Stimulated activated CD4-positive, alpha-beta T cell treated with anti-CD3 and anti-CD28 coated beads, TNF-alpha, amount 100 ng/mL, for 48 hours (primary cell): ENCODE results near the gene HDAC7.
A peak's percentile ranks its signal among the peaks of the same experiment; 100 is the strongest.
"Not testable (repeated sequence)": the region's sequence is repeated elsewhere in the genome, so short reads cannot be mapped to it uniquely, and the experiment has no call there.

ENCODE experiments used
- DNase-seq, 3 donors: peaks; one replicate each; pipeline ENCODE4 v3.0.0-alpha.2; 2020; ENCODE audit warnings: low read depth in 3 of 3

HDAC7 gene

DNA sequence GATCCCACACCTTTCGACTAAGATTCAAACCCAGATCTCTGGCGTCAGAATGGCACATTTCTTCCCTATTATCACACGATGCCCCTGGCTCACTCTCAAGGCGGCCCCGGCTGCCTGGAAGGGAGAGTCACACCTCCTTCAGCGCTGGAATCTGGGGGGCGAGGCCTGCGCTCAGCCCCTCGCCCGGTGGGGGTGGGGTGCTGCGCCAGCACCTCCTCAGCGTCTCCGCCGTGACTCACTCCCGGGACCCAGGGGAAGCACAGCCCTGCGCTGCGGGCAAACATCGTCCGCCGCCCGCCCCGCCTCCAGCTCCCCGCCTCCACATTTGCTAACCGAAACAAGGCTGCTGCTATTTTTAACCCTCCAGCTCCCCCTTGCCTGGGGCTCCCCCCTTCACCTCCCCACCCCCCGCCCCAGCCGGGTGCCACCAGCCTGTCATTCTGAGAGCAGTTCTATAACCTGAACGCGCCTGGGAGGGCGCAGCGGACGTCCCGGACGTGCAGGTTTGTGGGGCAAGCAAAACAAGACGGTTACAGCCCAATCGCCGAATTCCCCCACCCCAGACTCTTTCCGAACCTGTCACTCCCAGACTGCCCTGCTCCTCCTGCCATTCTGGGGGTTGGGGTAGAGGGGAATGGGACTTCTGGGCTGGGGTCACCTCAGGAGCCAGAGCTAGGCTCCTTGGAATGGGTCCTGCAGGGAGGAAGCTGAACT is 6.7 kb downstream of the HDAC7 start:
- peak; percentile 80 to 94 (median 93) for DNase-seq

DNA sequence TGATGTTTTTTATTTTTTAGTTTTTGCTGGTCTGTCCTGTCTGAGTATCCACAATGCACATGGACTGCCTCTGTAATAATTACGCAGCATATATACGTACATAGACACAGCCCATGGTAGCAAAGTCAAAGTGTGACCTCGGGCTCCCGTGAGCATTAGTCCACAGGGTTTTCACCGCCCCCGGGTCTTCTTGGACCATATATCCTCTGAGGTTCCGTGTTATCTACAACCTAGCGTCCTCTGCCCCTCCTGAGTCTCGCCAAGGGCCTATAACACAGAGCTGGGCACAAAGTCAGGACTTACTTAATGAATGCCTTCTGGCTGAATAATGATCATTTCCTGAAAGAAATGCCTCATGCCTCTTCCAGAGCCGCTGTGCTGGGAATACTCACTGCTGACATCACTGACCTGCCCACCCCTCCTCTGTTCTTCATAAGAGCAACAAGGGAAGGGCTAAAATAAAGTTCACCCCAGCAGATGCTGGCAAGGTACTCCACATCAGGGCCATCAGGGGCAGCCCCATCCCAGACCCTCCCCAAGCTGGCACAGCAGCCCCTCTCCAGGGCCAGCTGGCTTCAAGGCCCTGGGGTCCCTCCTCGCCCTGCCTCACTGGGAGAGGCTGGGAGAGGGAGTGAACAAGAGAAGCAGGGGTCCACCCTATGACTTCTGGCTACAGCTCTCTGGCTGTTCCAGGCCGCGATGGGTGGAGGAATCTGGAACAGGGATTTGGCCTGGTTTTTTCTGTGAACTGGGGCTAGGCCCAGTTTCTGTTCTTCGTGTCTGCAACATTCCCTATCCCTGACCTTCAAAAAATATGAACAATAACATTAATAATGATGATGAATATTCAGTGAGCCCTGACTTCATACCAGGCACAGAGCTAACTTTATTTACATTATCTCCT is 7.9 kb downstream of the HDAC7 start:
- DNase-seq, result no peak

DNA sequence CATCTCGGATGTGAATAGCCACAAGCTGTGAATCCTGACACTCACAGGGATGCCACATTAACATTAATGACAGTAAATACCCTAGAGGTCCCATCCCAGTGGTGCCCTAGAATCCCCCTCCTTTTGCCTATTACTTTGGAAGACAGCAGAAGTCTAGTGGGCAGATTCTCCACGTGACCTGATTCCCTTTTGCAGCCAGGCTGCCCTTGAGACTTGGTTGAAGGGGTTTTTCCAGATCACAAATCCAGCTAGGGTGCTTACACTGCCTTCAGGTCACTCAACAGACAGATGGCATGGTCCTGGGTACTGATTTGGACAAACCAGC is 8.7 kb downstream of the HDAC7 start:
- no peak for DNase-seq

DNA sequence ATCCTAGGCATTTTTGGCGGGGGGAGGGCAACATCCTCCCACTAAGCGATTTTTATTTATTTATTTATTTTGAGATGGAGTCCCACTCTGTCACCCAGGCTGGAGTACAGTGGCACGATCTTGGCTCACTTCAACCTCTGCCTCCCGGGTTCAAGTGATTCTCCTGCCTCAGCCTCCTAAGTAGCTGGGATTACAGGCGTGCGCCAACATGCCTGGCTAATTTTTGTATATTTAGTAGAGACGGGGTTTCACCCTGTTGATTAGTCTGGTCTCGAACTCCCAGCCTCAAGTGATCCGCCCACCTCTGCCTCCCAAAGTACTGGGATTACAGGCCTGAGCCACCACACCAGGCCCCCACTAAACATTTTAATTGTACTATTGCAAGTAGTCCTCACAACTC is 10.2 kb downstream of the HDAC7 start:
- not testable (repeated sequence) for DNase-seq

DNA sequence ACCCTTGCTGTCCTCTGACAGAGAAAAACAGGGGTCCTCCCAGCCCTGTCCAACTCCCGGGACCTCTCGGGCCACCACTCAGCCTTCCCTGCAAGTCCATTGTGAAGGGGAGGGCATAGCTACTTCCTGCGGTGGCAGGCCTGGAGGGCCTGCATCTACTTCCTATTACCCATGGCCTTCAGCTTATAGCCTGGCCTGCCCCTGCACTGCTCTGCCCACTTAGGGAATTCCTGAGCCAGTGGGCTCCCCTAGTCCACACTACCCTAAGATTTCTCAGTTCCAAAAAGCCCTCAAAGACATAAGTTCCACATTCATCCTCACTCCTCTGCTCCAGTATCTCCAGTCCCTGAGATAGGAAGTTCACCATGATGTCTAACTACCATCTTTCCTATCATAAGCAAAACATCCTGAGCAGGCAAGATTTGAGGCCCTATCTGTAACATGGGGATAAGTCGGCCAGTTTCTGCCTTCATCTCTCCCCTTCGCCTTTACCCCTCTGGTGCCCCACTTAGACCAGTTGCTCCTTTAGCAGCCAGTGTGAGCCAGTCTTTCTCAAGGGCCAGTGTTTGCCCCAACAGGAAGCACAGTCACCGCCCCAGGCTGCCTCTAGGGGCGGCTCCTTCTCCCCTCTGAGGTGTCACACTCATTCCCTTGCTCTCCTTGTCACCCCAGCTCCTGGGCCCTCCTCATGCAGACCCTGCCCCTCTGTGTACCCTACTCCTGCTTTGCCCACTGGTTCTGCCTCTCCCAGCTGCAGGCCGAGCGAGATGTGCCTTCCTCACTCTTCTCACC is 10.9 kb downstream of the HDAC7 start:
- DNase-seq, result peak in 1 of 3 donors; percentile 50

DNA sequence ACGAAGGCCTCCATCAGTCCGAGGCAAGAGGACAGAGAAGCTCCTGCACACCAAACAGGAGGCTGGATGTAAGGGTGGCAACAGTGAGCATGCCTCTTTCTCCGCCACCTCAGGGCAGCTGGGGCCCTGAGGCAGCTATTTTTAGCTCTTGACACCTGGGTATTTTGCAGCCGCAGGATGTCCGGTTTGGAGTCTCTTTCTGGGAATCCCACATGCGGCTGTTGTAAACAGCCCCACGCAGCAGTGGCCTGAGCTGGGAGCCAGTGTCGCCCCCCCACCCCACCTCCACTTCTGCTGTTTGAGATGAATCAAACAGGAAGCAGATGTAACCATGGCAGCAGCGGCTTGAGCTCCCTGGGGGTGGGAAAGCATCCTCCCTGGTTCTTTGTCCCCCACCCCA is 11.7 kb downstream of the HDAC7 start:
- peak in 2 of 3 donors; percentile 64 to 75 for DNase-seq

DNA sequence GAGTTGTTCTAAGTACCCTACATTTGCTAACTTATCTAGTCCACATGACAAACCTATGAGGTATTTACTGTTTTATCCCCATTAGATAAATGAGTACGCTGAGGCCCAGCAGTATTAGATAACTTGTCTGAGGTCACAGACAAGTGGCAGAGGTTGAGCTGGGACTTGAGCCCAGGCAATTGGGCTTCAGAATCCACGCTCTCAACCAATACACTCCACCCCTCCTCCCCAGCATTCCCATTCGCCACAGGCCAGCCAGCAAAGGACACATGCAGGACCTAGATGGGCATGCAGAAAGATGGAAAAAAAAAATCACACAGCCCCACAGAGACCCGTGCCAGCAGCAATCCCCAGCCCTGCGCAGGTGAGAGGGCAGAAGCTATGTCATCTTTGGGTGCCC is 12.4 kb downstream of the HDAC7 start:
- DNase-seq, result no peak

DNA sequence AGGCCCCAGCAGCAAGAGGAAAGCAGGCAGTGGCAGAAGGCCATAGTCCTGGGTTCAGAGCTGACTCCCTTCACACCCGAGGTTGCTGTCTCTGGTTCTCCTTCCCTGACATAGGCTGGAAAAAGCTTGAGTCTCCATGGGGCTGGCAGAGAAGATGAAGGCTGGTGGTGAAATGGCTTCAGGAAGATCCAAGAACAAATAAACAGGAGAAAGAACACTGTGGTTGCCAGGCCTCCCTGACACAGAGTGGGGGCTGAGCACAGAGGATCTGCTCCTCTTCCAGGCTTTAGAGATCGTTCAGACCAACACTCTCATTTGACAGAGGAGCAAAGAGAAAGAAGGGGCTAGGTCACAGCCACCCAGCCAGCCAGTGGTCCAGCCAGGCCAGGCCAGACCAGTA is 14.3 kb downstream of the HDAC7 start:
- DNase-seq, result no peak

DNA sequence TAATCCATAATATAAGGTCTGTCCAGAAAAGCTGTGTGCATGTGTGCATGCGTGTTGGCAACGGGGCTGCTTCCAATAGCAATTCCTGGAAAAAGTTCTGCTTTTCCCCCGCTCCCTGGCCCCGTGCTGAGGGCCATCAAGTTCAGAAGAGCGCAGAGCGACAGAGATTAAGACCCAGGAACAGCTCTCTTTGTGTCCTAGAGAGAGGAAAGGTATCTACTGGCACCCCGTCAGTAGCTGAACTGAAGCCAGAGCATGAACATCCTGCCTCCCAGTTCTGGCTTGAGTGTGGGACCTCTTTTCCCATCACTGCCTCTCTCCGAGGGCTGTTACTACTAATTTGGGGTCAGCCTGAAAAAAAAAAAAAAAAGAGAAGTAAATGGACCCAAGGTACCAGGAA is 15.5 kb downstream of the HDAC7 start:
- no peak for DNase-seq

DNA sequence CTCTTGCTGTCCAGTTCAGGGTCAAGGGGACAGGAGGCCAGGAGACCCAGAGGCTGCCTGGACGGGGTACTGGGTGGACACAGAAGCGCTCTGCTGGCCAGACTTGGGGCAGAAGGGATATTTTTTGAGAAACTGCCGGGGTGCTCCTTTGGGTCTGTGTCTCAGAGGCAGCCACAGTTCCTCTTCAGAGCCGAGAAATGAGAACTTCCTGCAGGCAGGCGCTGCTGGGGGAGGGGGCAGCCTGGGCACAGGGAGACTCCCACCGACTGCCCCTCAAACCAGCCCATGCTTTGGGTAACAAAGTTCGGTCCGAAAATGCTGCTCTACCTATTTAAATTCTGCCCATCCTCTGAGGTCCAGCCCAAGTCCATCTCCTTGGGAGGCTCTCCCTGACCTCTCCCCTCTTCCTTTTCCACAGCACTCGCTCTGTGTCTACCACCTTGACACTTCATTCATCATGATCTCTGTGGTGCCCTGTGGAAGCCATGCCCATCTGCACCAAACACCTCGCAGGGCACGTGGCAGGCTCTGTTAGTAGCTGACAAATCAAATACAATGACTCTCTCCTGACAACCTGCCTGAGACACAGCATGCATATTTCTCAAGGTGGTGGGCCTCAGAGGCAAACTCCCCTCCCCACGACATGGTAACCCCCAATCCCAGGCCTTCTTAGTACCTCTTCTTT is 16.4 kb downstream of the HDAC7 start:
- no peak for DNase-seq

DNA sequence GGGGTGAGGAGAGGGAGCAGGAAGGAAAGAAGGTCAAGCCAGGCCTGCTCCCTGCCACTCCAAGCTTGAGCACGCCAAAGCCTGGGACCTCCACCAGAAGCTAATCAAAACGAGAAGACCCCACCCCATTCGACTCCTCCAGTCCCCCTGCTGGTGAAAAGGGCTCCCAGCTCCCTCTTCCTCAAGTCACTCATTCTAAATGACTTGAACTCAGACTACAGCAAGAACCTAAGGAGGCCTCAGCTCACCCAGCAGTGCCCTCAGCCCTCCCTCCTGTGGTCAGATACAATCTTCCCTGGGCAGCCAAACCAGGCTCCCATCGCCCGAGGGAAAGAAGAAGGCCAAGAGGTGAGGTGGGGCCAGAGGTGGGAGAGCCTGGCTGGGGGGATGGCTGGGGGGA is 17.4 kb downstream of the HDAC7 start:
- DNase-seq, result no peak

DNA sequence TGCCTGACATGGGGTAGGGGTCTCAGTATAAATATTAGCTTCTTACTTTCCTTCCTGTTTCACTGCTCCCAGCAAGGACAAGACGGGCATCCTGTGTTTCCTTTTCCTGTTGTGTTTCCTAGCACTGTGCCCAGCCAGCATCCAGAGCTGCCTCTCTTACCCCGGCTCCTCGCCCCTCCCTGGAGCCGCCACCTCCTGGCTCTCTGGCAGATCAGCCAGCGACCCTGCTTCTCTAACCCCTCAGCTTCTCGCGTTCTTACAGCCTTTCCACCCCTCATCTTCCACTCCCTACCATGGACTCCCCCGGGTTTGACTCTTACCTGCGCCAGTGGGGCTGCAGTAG is 17.8 kb downstream of the HDAC7 start:
- no peak for DNase-seq

DNA sequence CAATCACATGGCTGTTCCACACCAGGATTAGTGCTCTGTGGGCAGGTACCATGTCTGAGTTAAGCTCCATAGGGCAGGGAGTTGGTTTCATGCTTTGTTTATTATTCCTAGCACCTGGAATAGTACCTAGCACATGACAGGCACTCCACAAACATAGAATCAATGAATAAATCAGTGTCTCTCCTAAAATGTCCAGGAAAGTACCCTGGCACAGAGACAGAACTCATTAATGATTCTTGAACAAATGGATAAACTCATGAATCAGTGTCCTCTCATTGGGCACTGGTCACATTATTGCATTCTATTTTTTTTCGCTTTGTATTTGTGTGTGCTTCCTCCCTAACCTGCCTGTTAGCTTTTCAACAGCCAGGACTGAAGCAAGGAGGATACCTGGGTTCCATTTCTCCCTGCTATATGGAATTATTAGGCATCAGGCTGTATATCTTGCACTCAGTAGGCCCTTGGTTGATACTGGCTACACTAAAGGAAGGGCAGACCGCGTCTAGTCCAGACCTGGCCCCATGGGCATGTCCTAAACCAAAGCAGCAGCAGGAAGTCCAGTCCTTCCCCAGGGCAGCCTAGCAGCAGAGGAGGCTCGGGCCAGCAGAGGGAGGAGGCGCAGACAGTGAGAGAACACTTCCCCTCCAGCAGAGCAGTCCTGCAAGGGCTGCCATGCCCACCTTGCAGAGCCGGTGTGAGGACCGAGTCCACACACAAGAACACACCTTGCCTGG is 18.4 kb downstream of the HDAC7 start:
- no peak for DNase-seq

DNA sequence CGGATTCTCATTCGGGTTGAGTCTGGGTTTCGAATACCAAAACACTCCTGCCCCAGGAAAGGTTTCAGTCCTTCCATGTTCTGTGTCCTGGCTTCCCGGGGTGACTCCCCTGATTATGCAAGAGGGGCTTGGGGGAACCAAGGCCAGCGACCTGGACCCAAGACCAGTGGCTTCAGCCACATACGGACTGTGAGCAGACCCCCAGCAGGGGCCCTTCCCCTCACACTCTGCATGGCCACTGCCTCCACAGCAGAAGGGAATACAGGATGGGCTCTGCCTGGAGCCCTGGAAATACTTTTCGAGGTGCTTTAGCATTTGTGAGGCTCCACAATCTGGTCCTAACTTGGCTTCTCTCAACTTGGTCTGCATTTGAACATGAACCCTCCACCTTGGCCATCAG is 19.1 kb downstream of the HDAC7 start:
- no peak for DNase-seq

DNA sequence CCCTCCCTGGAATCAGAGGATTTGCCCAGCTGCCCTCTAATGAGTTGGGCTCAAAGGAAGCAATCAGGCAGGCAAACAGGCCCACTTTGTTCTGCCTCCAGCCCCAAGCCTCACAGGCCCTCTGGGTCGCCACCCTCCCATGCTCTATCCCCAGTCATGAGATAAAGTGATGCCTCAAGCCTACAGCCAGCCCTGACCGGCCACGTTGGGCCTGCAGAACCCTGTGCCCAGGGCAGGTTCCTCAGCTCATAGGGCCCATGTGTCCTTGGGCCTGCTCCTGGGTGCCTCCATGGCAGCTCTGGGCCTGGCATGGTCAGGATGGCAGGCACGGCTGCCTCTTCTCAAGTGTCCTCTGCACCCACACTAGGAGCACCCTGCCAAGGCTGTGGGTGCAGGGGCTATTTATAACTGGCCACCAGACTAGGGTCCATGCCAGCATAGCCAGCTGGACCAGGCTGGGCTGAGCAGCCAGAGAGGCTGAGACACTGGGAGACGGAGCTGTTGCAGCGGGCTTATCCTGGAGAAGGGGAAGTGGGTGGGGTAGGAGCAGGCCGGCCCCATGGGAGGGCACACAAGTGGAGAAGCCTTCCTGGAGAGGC is 20.2 kb downstream of the HDAC7 start:
- no peak for DNase-seq

DNA sequence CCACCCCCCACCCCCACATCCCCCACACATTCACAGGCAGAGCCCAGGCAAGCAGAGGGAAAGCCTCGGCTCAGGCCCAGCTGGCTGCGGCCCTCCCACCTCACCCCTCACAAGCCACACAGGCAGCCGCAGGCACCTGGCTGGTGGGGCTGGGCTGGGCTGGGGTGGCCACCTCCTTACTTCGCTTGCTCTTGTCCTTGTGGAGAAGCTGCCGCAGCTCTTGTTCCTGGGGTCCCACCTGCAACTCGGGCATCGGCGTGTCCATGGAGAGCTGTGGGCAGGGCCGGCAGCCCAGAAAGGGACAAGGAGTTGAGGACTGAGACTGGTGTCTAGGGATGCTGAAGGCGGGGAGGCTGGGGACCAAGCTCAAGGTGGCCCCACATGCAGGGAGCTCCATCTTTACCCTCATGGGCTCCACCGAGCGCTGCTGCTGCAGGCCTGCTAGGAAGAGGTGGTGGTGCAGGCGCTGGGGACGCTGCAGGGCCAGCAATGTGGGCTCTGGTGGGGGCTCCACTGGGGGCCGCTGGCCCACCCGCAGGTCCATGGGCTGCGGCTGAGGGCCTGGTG is 21.2 kb downstream of the HDAC7 start:
- no peak for DNase-seq

DNA sequence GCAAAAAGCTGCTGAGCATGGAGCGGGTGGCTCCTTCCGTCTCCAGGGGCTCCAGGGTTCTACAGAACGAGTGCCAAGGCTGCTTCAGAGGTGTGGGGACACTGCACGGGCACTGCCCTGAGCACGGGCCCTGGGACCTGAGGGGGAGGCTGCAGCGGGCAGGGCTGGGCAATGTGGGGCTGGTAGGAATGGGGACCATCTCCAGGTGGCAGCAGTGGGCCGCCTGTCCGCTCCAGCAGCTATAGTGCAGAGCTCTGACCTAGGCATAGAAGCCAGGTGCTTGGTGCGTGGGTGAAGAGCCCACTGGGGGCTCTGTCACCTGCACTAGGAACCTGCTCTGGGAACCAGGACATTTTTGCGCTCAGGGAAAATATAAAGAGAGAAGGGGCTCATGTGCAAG is 22.3 kb downstream of the HDAC7 start:
- DNase-seq, result no peak

DNA sequence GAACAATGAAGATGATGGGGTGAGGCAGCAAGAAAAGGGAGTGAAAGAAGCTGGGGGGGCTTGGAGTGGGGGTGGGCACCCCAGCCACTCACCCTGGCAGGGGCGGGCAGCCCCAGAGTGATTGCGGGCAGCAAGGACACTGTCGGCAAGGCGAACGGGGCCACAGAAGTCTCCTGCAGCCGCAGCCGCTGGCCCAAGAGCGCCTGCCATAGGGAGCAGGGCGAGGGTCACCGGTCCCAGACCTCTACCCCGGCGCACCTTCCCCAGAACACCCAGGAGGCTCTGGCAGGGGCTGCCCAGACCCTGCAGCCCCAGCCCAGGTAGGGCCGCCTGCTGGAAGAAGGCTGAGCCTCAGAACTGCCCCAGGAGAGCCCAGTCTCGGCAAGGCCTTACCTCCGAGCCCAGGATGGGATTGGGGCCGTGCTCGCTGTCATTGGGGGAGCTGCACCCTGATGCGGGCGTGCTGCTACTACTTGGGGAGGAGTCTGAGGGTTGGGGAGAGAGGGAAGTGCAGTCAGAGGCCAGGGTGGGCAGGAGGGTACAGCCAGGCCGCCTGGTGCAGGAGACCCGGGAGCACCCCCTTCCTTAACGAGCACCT is 23.8 kb downstream of the HDAC7 start:
- DNase-seq, result no peak

DNA sequence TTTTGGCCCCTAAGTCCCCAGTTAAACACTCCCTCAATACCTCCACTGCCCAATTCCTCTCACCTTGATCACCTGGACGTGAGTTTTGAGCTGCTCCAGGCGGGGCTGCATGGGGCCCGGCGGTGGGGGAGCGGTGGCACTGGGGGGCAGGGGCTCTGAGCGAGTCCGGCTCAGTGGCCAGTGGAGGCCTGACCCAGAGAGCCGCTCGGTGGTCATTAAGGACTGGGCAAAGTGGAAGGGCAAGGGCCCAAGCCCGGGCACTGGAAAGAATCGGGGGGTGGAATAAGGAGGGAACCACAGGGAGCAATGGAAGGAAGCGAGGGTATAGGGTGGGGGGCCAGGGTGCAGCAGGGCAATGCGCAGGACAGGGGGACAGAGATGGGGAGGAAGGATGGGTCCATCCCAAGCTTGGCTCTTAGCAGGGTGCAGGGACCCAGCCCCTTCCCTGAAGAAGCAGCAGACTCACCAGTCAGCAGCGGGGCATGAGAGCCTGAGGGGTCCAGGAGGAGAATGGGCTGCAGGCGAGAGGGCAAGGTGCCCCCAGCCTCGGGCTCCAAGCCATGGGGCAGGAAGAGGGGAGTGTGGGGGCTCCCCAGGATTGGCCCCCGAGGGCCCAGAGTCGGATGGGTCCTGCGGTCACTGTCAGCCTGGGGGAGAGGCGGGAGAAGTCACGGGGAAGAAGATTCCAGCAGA is 24.4 kb downstream of the HDAC7 start:
- no peak for DNase-seq

DNA sequence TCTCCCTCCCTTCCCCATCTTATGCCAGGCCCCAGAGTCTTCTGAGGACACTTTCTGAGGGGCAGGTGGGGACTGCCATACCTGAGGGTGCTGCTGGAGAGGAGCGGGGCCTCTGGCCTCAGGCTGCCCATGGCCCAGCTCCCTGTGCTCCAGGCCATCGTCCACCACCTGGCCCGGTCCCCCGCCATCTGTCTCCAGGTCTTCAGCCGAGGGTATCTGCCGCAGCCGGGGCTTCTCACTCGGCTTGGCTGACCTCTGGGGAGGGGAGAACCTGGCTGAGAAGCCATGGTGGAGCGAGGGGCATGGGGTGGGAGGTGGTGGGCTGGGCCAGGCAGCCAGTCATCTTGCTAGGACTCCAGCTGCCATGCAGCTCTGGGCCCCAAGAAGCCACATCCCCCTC is 25.0 kb downstream of the HDAC7 start:
- no peak for DNase-seq
